ENCODE results near the gene TIAM1.

Gene TIAM1

GRCh38 chr21:31162827-31163226 lies 181.2 kb downstream of the TIAM1 start:
- no peak for DNase-seq

DNA sequence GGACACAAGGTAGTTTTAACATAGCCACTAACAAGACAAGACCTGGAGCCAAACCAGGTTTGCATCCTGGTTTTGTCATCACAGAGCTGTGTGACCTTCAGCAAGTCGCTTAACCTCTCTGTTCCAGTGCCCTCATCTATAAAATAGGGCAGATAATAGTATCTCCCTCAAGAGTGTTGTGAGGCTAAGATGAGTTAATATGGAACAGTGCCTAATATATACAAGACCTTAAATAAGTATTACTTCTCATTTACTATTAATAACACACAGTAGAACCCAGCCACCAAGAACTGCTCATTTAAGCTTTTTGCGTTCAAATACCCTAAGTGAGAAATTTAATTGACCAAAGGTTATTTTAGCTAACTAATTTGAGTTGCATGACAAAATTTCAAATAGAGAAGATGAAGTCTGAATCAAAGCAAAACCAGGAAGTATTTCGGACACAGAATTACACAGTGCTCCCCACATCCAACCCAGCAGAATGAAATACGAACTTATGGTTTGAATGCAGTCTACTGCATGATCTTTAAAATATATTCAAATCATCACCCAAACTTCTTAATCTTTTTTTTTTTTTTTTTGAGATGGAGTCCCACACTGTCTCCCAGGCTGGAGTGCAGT lies 181.9 kb downstream of the TIAM1 start:
- no peak for DNase-seq

GRCh38 chr21:31161157-31161556 lies 182.9 kb downstream of the TIAM1 start:
- DNase-seq = no peak

GRCh38 chr21:31159808-31160207 lies 184.3 kb downstream of the TIAM1 start:
- no peak for DNase-seq

- no peak for DNase-seq
Measured at GRCh38 chr21:31158789-31159581, 185.1 kb downstream of the TIAM1 start.

DNA sequence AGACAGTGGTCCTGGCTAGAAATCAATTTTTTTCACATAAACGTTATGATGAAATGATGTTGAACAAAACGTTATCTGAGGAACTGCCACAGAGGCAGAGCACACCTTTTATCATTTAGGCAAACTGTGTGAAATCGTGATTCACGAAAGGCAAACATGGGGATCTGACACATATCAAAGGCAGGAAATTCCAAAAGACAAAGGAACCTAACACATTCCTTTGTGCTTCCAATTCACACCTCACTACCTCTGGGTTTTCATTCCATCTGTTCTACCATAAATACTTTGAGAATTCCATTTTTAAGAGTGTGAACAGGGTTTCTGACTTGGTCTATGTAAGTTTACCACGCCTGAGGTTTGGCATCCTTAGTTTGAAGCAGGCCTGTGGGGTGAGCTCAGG lies 186.3 kb downstream of the TIAM1 start:
- DNase-seq = no peak

DNA sequence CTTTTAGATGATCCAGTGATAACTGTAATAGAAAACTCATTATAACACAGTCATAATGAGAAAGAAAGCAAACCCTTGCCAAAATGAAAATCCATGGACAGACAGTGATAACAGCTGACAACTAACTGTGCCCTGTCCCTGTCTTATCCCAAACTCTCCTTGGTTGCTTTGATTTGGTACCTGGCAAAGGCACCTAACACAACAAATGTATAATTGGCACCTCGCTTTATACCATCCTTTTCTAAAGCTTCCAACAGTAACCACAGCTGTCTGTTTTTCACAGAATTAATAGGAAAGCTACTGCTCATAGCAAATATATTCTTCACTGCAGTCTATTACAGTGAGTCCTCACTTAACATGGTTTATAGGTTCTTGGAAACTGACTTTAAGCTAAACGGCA lies 187.4 kb downstream of the TIAM1 start:
- no peak for DNase-seq

DNA sequence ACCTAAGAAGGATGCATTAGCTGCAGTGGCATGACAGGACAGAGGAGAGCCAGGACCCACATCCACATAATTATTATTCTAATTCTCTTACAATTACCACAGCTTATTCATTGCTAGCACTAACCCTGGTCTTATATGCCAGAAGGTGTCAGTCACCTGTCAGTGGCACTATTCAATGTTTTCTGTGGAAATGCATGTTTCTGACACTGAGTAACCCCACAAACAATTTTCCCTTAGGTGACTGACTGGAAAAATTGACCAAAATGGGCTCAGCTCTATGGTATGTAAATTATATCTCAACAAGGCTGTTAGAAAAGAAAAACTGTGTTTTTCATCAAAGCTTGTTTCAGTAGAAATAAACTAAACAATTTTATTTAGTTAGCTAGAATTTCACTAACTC lies 187.9 kb downstream of the TIAM1 start:
- DNase-seq = no peak

GRCh38 chr21:31151156-31152045 lies 192.7 kb downstream of the TIAM1 start:
- no peak for DNase-seq

GRCh38 chr21:31145274-31145673 lies 198.8 kb downstream of the TIAM1 start:
- DNase-seq = no peak

DNA sequence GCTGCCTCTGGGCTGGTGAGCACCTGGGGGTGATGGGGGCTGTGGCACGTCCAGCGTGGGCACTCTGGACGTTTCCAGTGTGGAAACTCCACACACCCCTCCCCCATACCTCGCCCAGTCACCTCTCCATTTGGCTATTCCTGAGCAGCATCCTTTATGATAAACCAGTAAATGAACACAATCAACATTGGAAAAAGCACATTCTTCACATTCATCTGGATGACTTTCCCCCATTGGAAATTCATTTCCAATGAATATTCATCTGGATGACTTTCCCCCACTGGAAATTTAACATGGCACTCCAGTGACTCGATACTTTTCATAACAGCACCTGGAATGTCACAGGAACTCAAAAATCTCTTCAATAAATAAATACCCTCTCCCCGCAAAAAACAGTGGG lies 201.0 kb downstream of the TIAM1 start:
- no peak for DNase-seq

- DNase-seq = no peak
Measured at GRCh38 chr21:31142600-31142999, 201.5 kb downstream of the TIAM1 start.

- no peak for DNase-seq
Measured at GRCh38 chr21:31141389-31142000, 202.6 kb downstream of the TIAM1 start.

DNA sequence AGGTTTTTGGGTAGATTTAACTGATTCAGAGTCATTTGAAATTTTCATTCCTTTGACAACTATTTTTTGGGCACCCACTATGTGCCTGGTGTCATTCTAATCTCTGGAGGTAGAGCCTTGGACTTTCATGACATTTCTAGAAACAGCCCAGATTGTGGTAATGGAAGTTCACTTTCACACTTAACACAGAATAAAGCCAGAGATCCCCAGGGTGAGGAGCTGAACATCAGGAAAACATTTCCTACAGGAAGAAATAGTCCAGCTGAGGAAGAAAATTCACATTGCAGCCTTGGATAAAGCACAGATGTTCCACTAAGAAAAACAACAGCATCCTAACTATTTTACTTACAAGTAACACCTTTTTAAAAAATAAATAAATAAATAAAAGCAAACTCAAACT lies 203.4 kb downstream of the TIAM1 start:
- DNase-seq = no peak

DNA sequence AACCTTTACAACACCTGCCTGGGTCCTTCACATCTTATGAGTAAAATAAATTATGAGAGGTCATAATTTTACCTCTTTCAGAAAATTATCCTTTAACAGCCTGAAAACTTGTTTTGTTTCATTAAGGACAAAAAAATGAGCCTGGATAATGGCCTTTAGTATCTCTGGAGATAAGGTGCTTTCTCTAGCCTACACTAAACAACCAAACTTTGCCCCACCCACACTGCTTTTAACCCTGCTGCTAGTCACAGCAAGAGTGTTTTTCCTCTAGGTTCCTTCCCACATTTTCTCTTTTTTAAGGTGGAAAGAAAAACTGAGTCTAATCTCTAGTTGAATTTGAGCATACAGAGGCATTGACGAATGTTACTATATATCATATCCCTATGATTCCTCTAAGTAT lies 204.0 kb downstream of the TIAM1 start:
- no peak for DNase-seq

DNA sequence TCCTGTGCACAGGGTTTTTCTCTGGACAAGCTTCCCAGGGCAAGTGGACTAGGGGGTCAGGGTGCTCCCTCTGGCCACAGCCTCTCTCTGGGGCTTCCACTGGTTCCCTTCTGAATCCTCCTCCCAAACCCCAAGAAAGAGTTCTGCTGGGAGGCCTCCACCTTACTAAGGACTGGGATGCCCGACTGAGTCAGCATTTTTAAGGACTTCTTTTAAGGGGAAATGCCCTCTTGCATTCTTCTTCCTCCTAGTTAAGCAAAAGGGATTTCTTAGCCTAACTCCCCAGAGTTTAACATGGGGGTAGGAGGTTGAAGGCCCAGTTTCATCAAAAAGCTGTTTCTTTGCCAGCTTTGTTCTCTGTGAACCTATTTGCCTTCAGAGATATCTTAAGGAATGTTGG lies 206.1 kb downstream of the TIAM1 start:
- no peak for DNase-seq

GRCh38 chr21:31136891-31137290 lies 207.2 kb downstream of the TIAM1 start:
- DNase-seq = no peak

DNA sequence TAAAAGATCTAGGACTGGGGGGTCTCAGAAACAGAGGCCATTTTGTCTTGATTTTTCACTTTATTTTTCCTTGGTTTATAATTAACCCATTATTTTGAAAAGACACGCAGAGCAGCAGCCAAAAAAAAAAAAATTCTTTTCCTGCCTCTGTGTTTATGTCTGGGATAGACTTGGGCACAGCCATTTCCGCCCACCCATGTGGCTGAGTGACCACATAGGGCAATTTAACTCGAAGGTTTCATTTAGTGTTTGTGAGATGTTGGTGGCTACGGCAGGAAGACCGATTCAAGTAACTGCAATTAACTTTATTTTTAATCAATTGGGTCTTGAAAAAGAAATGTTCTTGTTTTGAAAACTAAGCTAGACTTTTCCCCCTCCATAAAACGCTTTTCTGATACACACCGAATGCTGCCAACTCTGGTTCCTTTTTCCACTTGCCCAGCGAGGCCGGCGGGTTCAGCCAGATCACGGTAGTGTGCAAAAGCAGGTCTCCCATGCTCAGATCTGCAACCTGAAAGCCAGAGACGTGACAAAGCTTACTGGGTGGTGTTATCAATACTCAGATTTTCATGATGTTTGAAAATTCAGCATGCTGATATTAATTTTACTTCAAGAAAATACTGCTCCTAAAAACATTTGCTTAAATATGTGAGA lies 208.4 kb downstream of the TIAM1 start:
- no peak for DNase-seq

- no peak for DNase-seq
Measured at GRCh38 chr21:31133243-31133830, 210.7 kb downstream of the TIAM1 start.

- DNase-seq = no peak
Measured at GRCh38 chr21:31132574-31133242, 211.4 kb downstream of the TIAM1 start.

DNA sequence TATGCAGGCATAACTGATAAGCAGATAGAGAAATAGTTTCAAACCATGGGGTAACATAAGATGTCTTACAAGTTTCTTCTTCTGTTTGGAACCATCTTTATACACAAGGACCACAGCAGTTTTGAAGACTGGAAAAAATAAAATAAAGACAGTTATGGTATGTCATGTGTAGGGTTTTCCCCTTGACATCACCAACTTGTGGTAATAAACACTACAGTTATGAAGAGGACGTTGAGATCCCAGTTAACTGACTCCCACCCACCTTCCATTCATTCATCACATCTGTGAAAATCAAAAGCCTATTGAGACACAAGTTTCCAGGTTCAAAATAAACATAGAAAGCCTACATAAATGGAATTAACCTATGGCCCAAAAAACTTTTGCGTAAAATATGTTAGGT lies 213.2 kb downstream of the TIAM1 start:
- DNase-seq = no peak

DNA sequence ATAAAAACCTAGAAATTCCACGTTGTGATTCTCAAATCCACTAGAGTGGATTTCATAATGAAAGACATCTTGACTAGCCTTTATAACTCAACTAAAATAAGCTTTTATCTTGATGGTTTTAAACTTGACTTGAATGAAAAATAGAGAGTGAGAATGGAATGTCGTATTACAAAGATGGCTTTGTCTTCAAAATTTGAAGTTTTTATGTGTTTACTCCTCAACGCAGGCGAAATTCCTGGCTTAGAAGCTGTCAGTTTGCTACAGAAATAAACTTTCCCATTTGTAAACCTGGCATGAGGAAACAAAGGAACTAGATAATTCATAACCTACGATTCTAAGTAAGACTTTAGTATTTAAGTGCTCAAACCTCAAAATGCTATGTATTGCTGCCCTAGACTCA lies 215.8 kb downstream of the TIAM1 start:
- DNase-seq = no peak
